Astrocyte (in vitro differentiated cells and primary cell): Measurements from ENCODE around the gene LOXHD1. TPM values are rescaled to one million over a fixed set of nuclear protein-coding genes. Genes with fewer than 3 reads are reported as not detected.
A peak's percentile ranks its signal among the peaks of the same experiment; 100 is the strongest.

Source experiments
- DNase-seq: peaks from one replicate; pipeline ENCODE4 v3.0.0-alpha.2; 2010; ENCODE audit warnings: low read depth
- FAIRE-seq: peaks from 2 replicates; lab custom pipeline; 2011; peaks lifted over from hg19 to GRCh38; lab: Jason Lieb, UNC
- H2AFZ ChIP-seq: 2 replicates; pipeline ENCODE4 v1.6.0; 2012; ENCODE audit warnings: low read depth, low read length, inconsistent platforms
- H3K27ac ChIP-seq: 2 replicates; pipeline ENCODE4 v1.5.1; 2011; ENCODE audit warnings: low read depth, low read length, inconsistent platforms
- H3K27me3 ChIP-seq: 2 replicates; pipeline ENCODE4 v1.6.0; 2011; ENCODE audit warnings: low read length, inconsistent platforms; ENCODE audit not compliant: insufficient read depth
- H3K36me3 ChIP-seq: 2 replicates; pipeline ENCODE4 v1.5.1; 2011; ENCODE audit warnings: low read length, inconsistent platforms; ENCODE audit not compliant: insufficient read depth
- H3K4me1 ChIP-seq: 2 replicates; pipeline ENCODE4 v1.5.1; 2011; ENCODE audit warnings: low read length, inconsistent platforms; ENCODE audit not compliant: insufficient read depth
- H3K4me2 ChIP-seq: 2 replicates; pipeline ENCODE4 v1.6.0; 2012; ENCODE audit warnings: low read length, inconsistent platforms
- H3K4me3 ChIP-seq: 2 replicates; pipeline ENCODE4 v1.5.1; 2011; ENCODE audit warnings: low read depth, mild to moderate bottlenecking, low read length, inconsistent platforms; ENCODE audit not compliant: insufficient read depth
- H3K79me2 ChIP-seq: 2 replicates; pipeline ENCODE4 v1.6.0; 2012; ENCODE audit warnings: mild to moderate bottlenecking, low read length, inconsistent platforms; ENCODE audit not compliant: insufficient read depth
- H3K9ac ChIP-seq: 2 replicates; pipeline ENCODE4 v1.6.0; 2012; ENCODE audit warnings: mild to moderate bottlenecking, low read length, inconsistent platforms
- H3K9me3 ChIP-seq: 2 replicates; pipeline ENCODE4 v1.5.1; 2012; ENCODE audit warnings: low read depth, mild to moderate bottlenecking, low read length, inconsistent platforms; ENCODE audit not compliant: insufficient read depth
- H4K20me1 ChIP-seq: 2 replicates; pipeline ENCODE4 v1.6.0; 2012; ENCODE audit warnings: low read length, inconsistent platforms; ENCODE audit not compliant: insufficient read depth
- H3K27ac Mint-ChIP-seq: one replicate; pipeline ENCODE4 v1.8.0; 2021; ENCODE audit warnings: mild to moderate bottlenecking, mixed read lengths; ENCODE audit not compliant: unreplicated experiment
- H3K27me3 Mint-ChIP-seq: one replicate; pipeline ENCODE4 v1.8.0; 2021; ENCODE audit warnings: low read depth, mixed read lengths; ENCODE audit not compliant: unreplicated experiment
- H3K36me3 Mint-ChIP-seq: one replicate; pipeline ENCODE4 v1.8.0; 2021; ENCODE audit warnings: low read depth, mixed read lengths; ENCODE audit not compliant: unreplicated experiment
- H3K4me1 Mint-ChIP-seq: one replicate; pipeline ENCODE4 v1.8.0; 2021; ENCODE audit warnings: low read depth, mixed read lengths; ENCODE audit not compliant: unreplicated experiment
- H3K4me3 Mint-ChIP-seq: one replicate; pipeline ENCODE4 v1.8.0; 2021; ENCODE audit warnings: mild to moderate bottlenecking, moderate library complexity, mixed read lengths; ENCODE audit not compliant: unreplicated experiment
- H3K9me3 Mint-ChIP-seq: one replicate; pipeline ENCODE4 v1.8.0; 2021; ENCODE audit warnings: mild to moderate bottlenecking, mixed read lengths; ENCODE audit not compliant: unreplicated experiment
- CTCF ChIP-seq: IDR thresholded peaks from 2 replicates; pipeline ENCODE4 v1.5.1; 2011; ENCODE audit warnings: low read depth, mild to moderate bottlenecking, inconsistent platforms, low read length, moderate library complexity; ENCODE audit not compliant: insufficient read depth
- EZH2 ChIP-seq: IDR thresholded peaks from 2 replicates; pipeline ENCODE4 v1.6.1; 2012; ENCODE audit warnings: mild to moderate bottlenecking, low read length, inconsistent platforms; ENCODE audit not compliant: insufficient read depth
- total RNA-seq: library from RNA; stranded (reverse); gene quantifications from 2 replicates; pipeline ENCODE4 v1.2.1, GENCODE V29; 2021

LOXHD1 gene
- total RNA-seq, 1 donor from 2014 or later = not detected

- DNase-seq (no peak), FAIRE-seq (no peak)
- Histone ChIP-seq H3K27ac (no peak overlapping the region), H3K36me3 (no peaks in the 10 kb centered on the region), H3K9me3 (no peaks in the 10 kb centered on the region), H3K4me2 (no peak overlapping the region), H3K79me2 (no peaks in the 10 kb centered on the region), H3K9ac (no peak overlapping the region), H3K4me3 (no peak overlapping the region), H2AFZ (no peak overlapping the region), H3K27me3 (peaks cover 2% of the 10 kb centered on the region), H3K4me1 (no peaks in the 10 kb centered on the region), H4K20me1 (no peaks in the 10 kb centered on the region)
- Mint-ChIP-seq H3K9me3 (no peaks in the 10 kb centered on the region), H3K36me3 (no peaks in the 10 kb centered on the region), H3K4me1 (no peaks in the 10 kb centered on the region), H3K27me3 (peaks cover 26% of the 10 kb centered on the region), H3K27ac (no peak overlapping the region), H3K4me3 (no peak overlapping the region)
- no peak for TF ChIP-seq EZH2
- TF ChIP-seq CTCF = no peak
These were observed 200.3 kb downstream of the LOXHD1 start for GRCh38 chr18:46456691-46457090.

- peaks cover 4% of the 10 kb centered on the region for H3K4me1 Mint-ChIP-seq
- no peaks in the 10 kb centered on the region for H3K9me3 ChIP-seq
- peaks cover 21% of the 10 kb centered on the region for H3K27me3 Mint-ChIP-seq
- H3K27ac ChIP-seq = no peak overlapping the region
- H2AFZ ChIP-seq = no peak overlapping the region
- no peak overlapping the region for H3K9ac ChIP-seq
- H3K36me3 ChIP-seq = no peaks in the 10 kb centered on the region
- FAIRE-seq (no peak), DNase-seq (peak; percentile 33)
- TF ChIP-seq EZH2 (no peak), CTCF (no peak)
- no peak overlapping the region for H3K4me3 Mint-ChIP-seq
- no peaks in the 10 kb centered on the region for H4K20me1 ChIP-seq
- no peak overlapping the region for H3K27ac Mint-ChIP-seq
- no peak overlapping the region for H3K4me3 ChIP-seq
- no peaks in the 10 kb centered on the region for H3K27me3 ChIP-seq
- H3K9me3 Mint-ChIP-seq = peaks cover 4% of the 10 kb centered on the region
- H3K79me2 ChIP-seq = no peaks in the 10 kb centered on the region
- no peaks in the 10 kb centered on the region for H3K4me1 ChIP-seq
- no peaks in the 10 kb centered on the region for H3K36me3 Mint-ChIP-seq
- no peak overlapping the region for H3K4me2 ChIP-seq
These were observed 204.2 kb downstream of the LOXHD1 start for GRCh38 chr18:46452820-46453219.

- H3K4me1 ChIP-seq = no peaks in the 10 kb centered on the region
- H2AFZ ChIP-seq = no peak overlapping the region
- peaks cover 4% of the 10 kb centered on the region for H3K4me1 Mint-ChIP-seq
- no peaks in the 10 kb centered on the region for H3K36me3 ChIP-seq
- FAIRE-seq (no peak), DNase-seq (no peak)
- no peaks in the 10 kb centered on the region for H4K20me1 ChIP-seq
- no peak overlapping the region for H3K4me2 ChIP-seq
- no peak overlapping the region for H3K4me3 Mint-ChIP-seq
- no peaks in the 10 kb centered on the region for H3K36me3 Mint-ChIP-seq
- H3K27ac ChIP-seq = no peak overlapping the region
- no peak for TF ChIP-seq EZH2
- no peak for TF ChIP-seq CTCF
- no peaks in the 10 kb centered on the region for H3K9me3 ChIP-seq
- peaks cover 4% of the 10 kb centered on the region for H3K9me3 Mint-ChIP-seq
- H3K27me3 Mint-ChIP-seq = peaks cover 34% of the 10 kb centered on the region
- H3K4me3 ChIP-seq = no peak overlapping the region
- H3K9ac ChIP-seq = no peak overlapping the region
- no peak overlapping the region for H3K27ac Mint-ChIP-seq
- H3K27me3 ChIP-seq = no peaks in the 10 kb centered on the region
- H3K79me2 ChIP-seq = no peaks in the 10 kb centered on the region
These were observed 207.5 kb downstream of the LOXHD1 start for GRCh38 chr18:46449499-46449898.
